Endothelial cell of umbilical vein (primary cell): ENCODE data around the gene KPNA1. TPM values are rescaled to one million over a fixed set of nuclear protein-coding genes. Genes with fewer than 3 reads are reported as not detected.

ENCODE experiments used
- BruUV-seq: library from RNA; stranded (reverse); fragments of 400-500 nt; replicated peaks from 2 replicates; lab custom pipeline; 2021; lab: Mats Ljungman, UMichigan
- CTCF ChIA-PET: fragments of 300-600, 350-600 bp; sonication (Branson Sonifier 250); formaldehyde crosslinking; loops from one replicate; lab custom pipeline; 2021; ENCODE audit warnings: antibody characterized with exemption, inconsistent platforms; lab: Charles Lee
- POLR2A ChIA-PET: fragments of 300-600, 350-600 bp; sonication (Branson Sonifier 250); formaldehyde crosslinking; loops from one replicate; lab custom pipeline; 2021; ENCODE audit warnings: antibody characterized with exemption, inconsistent platforms; lab: Charles Lee
- DNase-seq: peaks from one replicate; pipeline ENCODE4 v3.0.0-alpha.2; 2011; ENCODE audit warnings: low read depth, low spot score
- FAIRE-seq: peaks from 2 replicates; lab custom pipeline; 2011; peaks lifted over from hg19 to GRCh38; lab: Jason Lieb, UNC
- H2AFZ ChIP-seq: 2 replicates; pipeline ENCODE4 v1.6.0; 2012; ENCODE audit warnings: low read depth, low read length, control low read depth, inconsistent platforms
- H3K27ac ChIP-seq: 2 replicates; pipeline ENCODE4 v1.5.1; 2011; ENCODE audit warnings: low read depth, mild to moderate bottlenecking, control low read depth, low read length, moderate library complexity; ENCODE audit not compliant: insufficient read depth
- H3K27me3 ChIP-seq, 2 experiments: 2 replicates each; pipeline versions ENCODE4 v1.6.0 to v1.6.1; 2011; ENCODE audit warnings: low read length in 2 of 2, mixed read lengths in 1 of 2; ENCODE audit not compliant: control insufficient read depth in 2 of 2, insufficient read depth in 2 of 2
- H3K36me3 ChIP-seq, 2 experiments: 2 replicates in 1 of 2; 3 replicates in 1 of 2; pipeline ENCODE4 v1.5.1; 2011; ENCODE audit warnings: low read length in 2 of 2, mild to moderate bottlenecking in 1 of 2, moderate library complexity in 1 of 2; ENCODE audit not compliant: control insufficient read depth in 2 of 2, insufficient read depth in 2 of 2; ENCODE audit errors: extremely low read depth in 1 of 2
- H3K4me1 ChIP-seq: 3 replicates; pipeline ENCODE4 v1.5.1; 2011; ENCODE audit warnings: mild to moderate bottlenecking, low read length; ENCODE audit not compliant: control insufficient read depth, insufficient read depth; ENCODE audit errors: extremely low read depth
- H3K4me2 ChIP-seq: 2 replicates; pipeline ENCODE4 v1.6.1; 2011; ENCODE audit warnings: low read length, control low read depth, mixed read lengths; ENCODE audit not compliant: insufficient read depth
- H3K4me3 ChIP-seq, 3 experiments: fragments of 200-600 bp in 1 of 3; sonication (generic), shearing (Covaris generic) in 1 of 3; replicated peaks in 1 of 3; 2 replicates each; pipeline ENCODE4 v1.5.1; 2011 to 2016; ENCODE audit warnings: control low read depth in 3 of 3, low read length in 3 of 3, mild to moderate bottlenecking in 2 of 3, inconsistent platforms in 1 of 3, low read depth in 1 of 3, moderate library complexity in 1 of 3; ENCODE audit not compliant: insufficient read depth in 1 of 3
- H3K79me2 ChIP-seq: 2 replicates; pipeline ENCODE4 v1.6.0; 2012; ENCODE audit warnings: low read length, inconsistent platforms; ENCODE audit not compliant: control insufficient read depth, insufficient read depth
- H3K9ac ChIP-seq: replicated peaks from 2 replicates; pipeline ENCODE3; 2011; ENCODE audit warnings: low read length, control low read depth; ENCODE audit not compliant: insufficient read depth; ENCODE audit errors: extremely low read depth
- H3K9me1 ChIP-seq: replicated peaks from 3 replicates; pipeline ENCODE4 v1.6.0; 2011; ENCODE audit warnings: mild to moderate bottlenecking, low read length; ENCODE audit not compliant: control insufficient read depth, insufficient read depth; ENCODE audit errors: extremely low read depth
- H3K9me3 ChIP-seq: replicated peaks from 2 replicates; pipeline ENCODE4 v1.5.1; 2012; ENCODE audit warnings: low read length, inconsistent platforms; ENCODE audit not compliant: control insufficient read depth, insufficient read depth
- H4K20me1 ChIP-seq: replicated peaks from 2 replicates; pipeline ENCODE3; 2011; ENCODE audit warnings: mild to moderate bottlenecking, low read length; ENCODE audit not compliant: control insufficient read depth, insufficient read depth; ENCODE audit errors: extremely low read depth
- CTCF ChIP-seq, 2 donors: IDR thresholded peaks; 1 replicate in 1 of 2; 2 replicates in 1 of 2; pipeline ENCODE4 v1.5.1; 2011; ENCODE audit warnings: low read length in 2 of 2, mild to moderate bottlenecking in 2 of 2, moderate library complexity in 2 of 2, control low read depth in 1 of 2, inconsistent platforms in 1 of 2, low read depth in 1 of 2; ENCODE audit not compliant: insufficient read depth in 1 of 2; ENCODE audit errors: extremely low read depth in 1 of 2
- EZH2 ChIP-seq: IDR thresholded peaks from 2 replicates; pipeline ENCODE4 v1.6.1; 2012; ENCODE audit warnings: borderline replicate concordance, low read depth, mild to moderate bottlenecking, moderate library complexity, low read length, inconsistent platforms; ENCODE audit not compliant: severe bottlenecking
- FOS ChIP-seq: IDR thresholded peaks from 2 replicates; pipeline ENCODE4 v1.6.1; 2011; ENCODE audit warnings: mild to moderate bottlenecking, low read length, moderate library complexity, borderline replicate concordance; ENCODE audit not compliant: insufficient read depth
- GATA2 ChIP-seq: IDR thresholded peaks from 2 replicates; pipeline ENCODE4 v1.7.0; 2011; ENCODE audit warnings: low read depth, mild to moderate bottlenecking, moderate library complexity, mixed read lengths, low read length; ENCODE audit not compliant: insufficient read length, insufficient read depth
- JUN ChIP-seq: IDR thresholded peaks from 2 replicates; pipeline ENCODE4 v1.6.1; 2011; ENCODE audit warnings: borderline replicate concordance, low read depth; ENCODE audit not compliant: insufficient read length, insufficient read depth
- MAX ChIP-seq: IDR thresholded peaks from 2 replicates; pipeline ENCODE4 v1.6.1; 2011; ENCODE audit not compliant: insufficient read depth, insufficient read length
- MYC ChIP-seq: IDR thresholded peaks from one replicate; pipeline ENCODE4 v1.6.1; 2011; ENCODE audit warnings: mild to moderate bottlenecking, low read depth, low read length
- POLR2A ChIP-seq: IDR thresholded peaks from 2 replicates; pipeline ENCODE4 v1.6.1; 2012; ENCODE audit warnings: low read depth, mild to moderate bottlenecking, control low read depth, low read length
- POLR2AphosphoS5 ChIP-seq: IDR thresholded peaks from 2 replicates; pipeline ENCODE4 v1.6.1; 2012; ENCODE audit warnings: low read depth, mild to moderate bottlenecking, control low read depth, low read length, moderate library complexity; ENCODE audit not compliant: insufficient read depth
- dilution Hi-C: fragments of 300-500 bp; cut with MboI; formaldehyde crosslinking; loops from one replicate; pipeline ENCODE4 v1.15.0; 2019; ENCODE audit warnings: low sequenced_read_pairs; ENCODE audit not compliant: extremely low pct_ligation_motif_present
- intact Hi-C: fragments of 100-400 bp; cut with micrococcal nuclease; formaldehyde crosslinking; loops from one replicate; pipeline ENCODE4 v1.10.0; 2022
- polyA plus RNA-seq, 4 experiments: library from polyadenylated mRNA; depleted of rRNA in 3 of 4; stranded (reverse) in 3 of 4; unstranded in 1 of 4; fragments of >200 nt; gene quantifications; 2 replicates each; pipeline versions ENCODE4 v1.2.1 to v1.2.3, GENCODE V29; 2011 to 2012; ENCODE audit warnings: missing spikeins in 1 of 4
- total RNA-seq: library from RNA; stranded (reverse); gene quantifications from 2 replicates; pipeline ENCODE4 v1.2.3, GENCODE V29; 2021

The KPNA1 gene
- total and polyA plus RNA-seq, 2 donors (not counting 3 experiments of a cell fraction or from before 2014, with no cell fraction given): 24.4 to 110 TPM

- Histone ChIP-seq H3K4me2 (no peak overlapping the region), H3K4me3 (no peak overlapping the region), H3K36me3 (peaks cover 5 to 9% of the 10 kb centered on the region in 2 experiments), H3K27me3 (no peaks in the 10 kb centered on the region), H4K20me1 (no peaks in the 10 kb centered on the region), H2AFZ (no peak overlapping the region), H3K9me3 (no peaks in the 10 kb centered on the region), H3K4me1 (peaks cover 2% of the 10 kb centered on the region), H3K9ac (no peak overlapping the region), H3K27ac (no peak overlapping the region), H3K79me2 (no peaks in the 10 kb centered on the region), H3K9me1 (no peaks in the 10 kb centered on the region)
- dilution Hi-C loops (no loop called here), intact Hi-C loops (no loop called here)
- TF ChIP-seq JUN (no peak), MYC (no peak), EZH2 (no peak), POLR2AphosphoS5 (no peak), POLR2A (no peak), MAX (no peak), FOS (no peak), GATA2 (no peak), CTCF (IDR thresholded peaks at IDR 0.05; ENCODE audit: extremely low read depth in 1 of 2, insufficient read depth in 1 of 2, low read depth in 1 of 2, low read length in 2 of 2) (no peak)
- POLR2A ChIA-PET: no interaction called here
- DNase-seq (no peak), FAIRE-seq (no peak)
- CTCF ChIA-PET: interaction anchor here (0.9 kb wide), 2 partner anchors 11 to 29 kb away, joined by 3 to 5 read pairs; no protein-coding TSS in a partner anchor
- no TSS peak for BruUV-seq
Measured at GRCh38 chr3:122421101-122421500, 93.6 kb downstream of the KPNA1 start.
